T-helper 2 cell treated with Interferon-gamma antibody and Interleukin-4, amounts not matched to agents 5 μg/mL and 100 μg/mL, for 36 hours (primary cell): ENCODE results near the gene SLC6A3.
"Not testable (repeated sequence)": the region's sequence is repeated elsewhere in the genome, so short reads cannot be mapped to it uniquely, and the experiment has no call there.

Experiments used
- DNase-seq: peaks from one replicate; pipeline ENCODE4 v3.0.0; 2021; ENCODE audit warnings: low spot score
- H3K27ac Mint-ChIP-seq: one replicate; pipeline ENCODE4 v1.8.0; 2021; ENCODE audit warnings: mild to moderate bottlenecking, mixed read lengths
- H3K27me3 Mint-ChIP-seq: one replicate; pipeline ENCODE4 v1.8.0; 2021; ENCODE audit warnings: low read depth, mixed read lengths
- H3K36me3 Mint-ChIP-seq: one replicate; pipeline ENCODE4 v1.8.0; 2021; ENCODE audit warnings: low read depth, mixed read lengths
- H3K4me1 Mint-ChIP-seq: one replicate; pipeline ENCODE4 v1.8.0; 2021; ENCODE audit warnings: low read depth, mixed read lengths
- H3K4me3 Mint-ChIP-seq: one replicate; pipeline ENCODE4 v1.8.0; 2022; ENCODE audit warnings: mild to moderate bottlenecking, moderate library complexity, mixed read lengths
- H3K9me3 Mint-ChIP-seq: one replicate; pipeline ENCODE4 v1.8.0; 2021; ENCODE audit warnings: mixed read lengths

SLC6A3 gene

GRCh38 chr5:1436036-1436435 is 9.2 kb downstream of the SLC6A3 start:
- Mint-ChIP-seq H3K27ac (no peak overlapping the region), H3K27me3 (peaks cover 4% of the 10 kb centered on the region), H3K9me3 (peaks cover 14% of the 10 kb centered on the region), H3K4me3 (no peak overlapping the region), H3K36me3 (no peaks in the 10 kb centered on the region), H3K4me1 (no peaks in the 10 kb centered on the region)
- no peak for DNase-seq

DNA sequence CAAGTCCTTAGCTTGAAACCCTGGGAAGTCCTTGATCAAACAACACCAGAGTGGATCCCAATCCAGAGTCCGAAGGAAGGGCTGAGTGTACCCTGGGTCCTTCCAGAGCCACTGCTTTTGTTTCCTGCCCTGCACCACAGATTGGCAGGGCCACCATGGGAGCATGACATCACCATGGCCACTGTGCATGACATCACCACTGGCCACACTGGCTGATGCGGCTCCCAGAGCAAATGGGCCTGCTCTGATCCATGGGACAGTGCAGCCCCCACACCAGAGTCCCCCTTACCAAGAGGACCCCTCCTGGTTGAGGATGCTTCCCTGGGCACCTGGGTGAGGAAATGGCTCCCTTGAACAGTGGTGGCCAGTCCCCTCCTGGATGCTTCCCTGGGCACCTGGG is 9.9 kb downstream of the SLC6A3 start:
- H3K27ac Mint-ChIP-seq: no peak overlapping the region
- no peaks in the 10 kb centered on the region for H3K4me1 Mint-ChIP-seq
- DNase-seq: no peak
- peaks cover 18% of the 10 kb centered on the region for H3K9me3 Mint-ChIP-seq
- no peaks in the 10 kb centered on the region for H3K36me3 Mint-ChIP-seq
- H3K27me3 Mint-ChIP-seq: peaks cover 4% of the 10 kb centered on the region
- no peak overlapping the region for H3K4me3 Mint-ChIP-seq

DNA sequence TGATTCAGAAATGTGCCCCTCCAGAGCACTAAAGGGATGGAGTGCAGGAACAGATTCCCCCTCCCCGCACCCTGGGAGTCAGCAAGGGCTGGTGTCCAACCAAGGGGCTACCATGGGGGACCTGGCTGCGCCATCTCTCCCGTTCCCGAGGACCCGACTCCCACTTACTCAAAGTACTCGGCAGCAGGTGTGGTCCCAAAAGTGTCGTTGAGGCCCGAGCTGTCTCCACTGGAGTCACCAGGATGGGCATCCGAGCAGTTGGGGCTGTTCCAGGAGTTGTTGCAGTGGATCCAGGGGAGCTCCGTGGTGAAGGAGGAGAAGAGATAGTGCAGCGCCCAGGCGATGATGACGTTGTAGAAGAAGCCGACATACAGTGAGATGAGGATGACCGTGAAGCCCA is 12.9 kb downstream of the SLC6A3 start:
- Mint-ChIP-seq H3K4me3 (no peak overlapping the region), H3K36me3 (peaks cover 2% of the 10 kb centered on the region), H3K27me3 (no peaks in the 10 kb centered on the region), H3K9me3 (peaks cover 45% of the 10 kb centered on the region), H3K4me1 (no peaks in the 10 kb centered on the region), H3K27ac (no peak overlapping the region)
- DNase-seq: no peak

DNA sequence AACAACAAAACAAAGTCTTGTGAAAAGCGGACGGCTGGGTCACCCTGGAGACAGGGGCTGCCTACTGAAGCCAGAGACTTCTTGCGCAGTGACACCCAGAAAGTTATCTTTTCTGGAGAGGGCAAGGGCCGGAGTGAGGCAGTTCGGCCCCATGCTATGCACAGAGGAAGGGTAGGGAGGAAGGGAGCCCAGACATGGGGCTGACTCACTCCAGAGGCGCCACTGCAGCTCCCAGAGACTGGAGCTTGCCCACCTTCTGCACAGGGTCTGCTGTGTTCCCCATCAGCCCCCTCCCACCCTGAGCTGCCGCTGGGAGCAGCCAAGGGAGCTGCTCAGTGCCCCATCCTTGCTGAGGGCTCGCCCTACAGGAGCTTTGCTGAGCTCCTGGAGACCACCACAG is 13.3 kb downstream of the SLC6A3 start:
- no peak for DNase-seq
- Mint-ChIP-seq H3K27ac (no peak overlapping the region), H3K4me3 (no peak overlapping the region), H3K4me1 (no peaks in the 10 kb centered on the region), H3K9me3 (peaks cover 49% of the 10 kb centered on the region), H3K36me3 (peaks cover 4% of the 10 kb centered on the region), H3K27me3 (no peaks in the 10 kb centered on the region)

- Mint-ChIP-seq H3K9me3 (peaks cover 56% of the 10 kb centered on the region), H3K4me3 (no peak overlapping the region), H3K27me3 (no peaks in the 10 kb centered on the region), H3K27ac (no peak overlapping the region), H3K4me1 (no peaks in the 10 kb centered on the region), H3K36me3 (peaks cover 4% of the 10 kb centered on the region)
- no peak for DNase-seq
These were observed 14.0 kb downstream of the SLC6A3 start for GRCh38 chr5:1431021-1431811.

DNA sequence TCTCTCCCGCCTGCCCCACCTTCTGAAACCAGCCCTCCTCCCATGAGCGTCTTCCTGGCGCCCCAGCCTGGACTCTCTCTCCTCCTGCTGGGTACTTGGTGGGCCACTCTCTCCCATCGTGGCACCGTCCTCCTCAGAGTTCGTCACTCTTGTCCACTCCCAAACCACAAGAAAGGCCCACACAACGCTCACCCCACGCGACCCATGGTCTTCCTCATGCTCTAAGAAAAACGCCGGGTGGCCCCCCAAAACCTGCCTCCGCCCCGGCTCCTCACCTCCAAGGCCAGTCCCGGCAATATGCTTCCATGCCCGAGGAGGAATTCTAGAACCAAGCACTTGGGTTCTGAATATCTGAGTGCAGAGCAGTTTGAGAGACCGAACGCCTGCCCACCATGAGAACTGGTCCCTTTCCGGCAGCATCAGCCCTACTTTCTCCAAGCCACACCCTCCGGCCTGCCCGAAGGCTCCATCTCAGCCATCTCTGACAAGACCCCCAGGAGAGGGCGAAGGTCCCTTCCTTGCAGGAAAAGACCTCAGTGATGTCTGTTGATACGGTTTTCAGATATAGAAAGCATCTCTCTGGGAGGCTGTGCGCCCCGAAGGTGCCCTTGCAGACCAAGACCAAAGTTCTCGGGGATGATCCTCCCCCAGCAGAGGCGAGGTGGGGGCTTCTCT is 15.0 kb downstream of the SLC6A3 start:
- no peak for DNase-seq
- Mint-ChIP-seq H3K27me3 (no peaks in the 10 kb centered on the region), H3K27ac (no peak overlapping the region), H3K9me3 (peaks cover 65% of the 10 kb centered on the region), H3K36me3 (peaks cover 4% of the 10 kb centered on the region), H3K4me3 (no peak overlapping the region), H3K4me1 (no peaks in the 10 kb centered on the region)

- Mint-ChIP-seq H3K9me3 (peaks cover 68% of the 10 kb centered on the region), H3K4me3 (no peak overlapping the region), H3K36me3 (peaks cover 4% of the 10 kb centered on the region), H3K4me1 (no peaks in the 10 kb centered on the region), H3K27ac (no peak overlapping the region), H3K27me3 (no peaks in the 10 kb centered on the region)
- DNase-seq: no peak
These were observed 15.7 kb downstream of the SLC6A3 start for GRCh38 chr5:1429496-1429895.

DNA sequence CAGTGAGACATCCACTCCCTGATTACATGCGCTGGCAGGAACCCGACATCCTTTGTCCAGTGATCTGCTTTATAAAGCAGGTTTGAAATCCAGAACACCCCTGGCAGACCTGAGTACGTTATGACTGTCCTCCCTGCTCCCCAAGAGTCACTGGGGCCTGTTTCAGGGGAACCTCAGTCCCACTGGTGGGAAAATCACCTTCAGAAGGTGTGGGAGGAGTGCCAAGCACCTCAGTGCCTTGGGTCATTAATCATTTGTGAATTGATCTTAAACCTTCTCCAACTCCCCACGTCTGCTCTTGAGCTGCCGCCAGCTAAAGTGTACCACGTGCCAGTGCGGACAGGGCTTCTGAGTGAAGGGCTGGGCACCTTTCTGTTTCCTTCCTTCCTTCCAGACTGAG is 16.2 kb downstream of the SLC6A3 start:
- no peaks in the 10 kb centered on the region for H3K4me1 Mint-ChIP-seq
- H3K27me3 Mint-ChIP-seq: no peaks in the 10 kb centered on the region
- peaks cover 68% of the 10 kb centered on the region for H3K9me3 Mint-ChIP-seq
- no peak overlapping the region for H3K27ac Mint-ChIP-seq
- DNase-seq: no peak
- H3K4me3 Mint-ChIP-seq: no peak overlapping the region
- peaks cover 4% of the 10 kb centered on the region for H3K36me3 Mint-ChIP-seq

- Mint-ChIP-seq H3K27ac (no peak overlapping the region), H3K9me3 (peaks cover 60% of the 10 kb centered on the region), H3K36me3 (peaks cover 4% of the 10 kb centered on the region), H3K27me3 (no peaks in the 10 kb centered on the region), H3K4me1 (no peaks in the 10 kb centered on the region), H3K4me3 (no peak overlapping the region)
- DNase-seq: no peak
These were observed 17.1 kb downstream of the SLC6A3 start for GRCh38 chr5:1428107-1428506.

DNA sequence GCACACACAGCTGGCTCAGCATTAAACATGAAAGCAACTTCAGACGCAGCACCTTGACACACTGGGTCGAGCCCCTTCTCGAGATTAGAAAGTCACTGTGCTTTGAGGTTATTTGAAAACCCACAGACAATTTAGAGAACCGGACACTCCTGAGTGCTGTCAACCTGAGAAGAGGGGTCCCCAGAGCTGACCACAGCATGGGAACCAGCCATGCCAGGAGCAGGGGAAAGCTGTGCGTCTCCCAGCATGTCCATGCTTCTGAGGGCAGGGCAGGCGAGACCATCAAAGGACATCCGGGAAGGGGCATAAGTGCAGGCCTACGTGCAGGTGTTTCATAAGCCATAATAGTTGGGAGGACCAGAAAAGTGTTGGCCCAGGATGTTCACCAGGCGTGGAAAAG is 20.5 kb downstream of the SLC6A3 start:
- peaks cover 4% of the 10 kb centered on the region for H3K36me3 Mint-ChIP-seq
- no peak for DNase-seq
- H3K9me3 Mint-ChIP-seq: peaks cover 47% of the 10 kb centered on the region
- no peaks in the 10 kb centered on the region for H3K4me1 Mint-ChIP-seq
- no peak overlapping the region for H3K27ac Mint-ChIP-seq
- H3K27me3 Mint-ChIP-seq: no peaks in the 10 kb centered on the region
- H3K4me3 Mint-ChIP-seq: no peak overlapping the region

- H3K36me3 Mint-ChIP-seq: peaks cover 4% of the 10 kb centered on the region
- no peak overlapping the region for H3K27ac Mint-ChIP-seq
- no peak for DNase-seq
- H3K9me3 Mint-ChIP-seq: peaks cover 40% of the 10 kb centered on the region
- no peaks in the 10 kb centered on the region for H3K4me1 Mint-ChIP-seq
- no peak overlapping the region for H3K4me3 Mint-ChIP-seq
- H3K27me3 Mint-ChIP-seq: no peaks in the 10 kb centered on the region
These were observed 21.2 kb downstream of the SLC6A3 start for GRCh38 chr5:1423901-1424603.

- H3K36me3 Mint-ChIP-seq, H3K27me3 Mint-ChIP-seq, H3K27ac Mint-ChIP-seq, H3K4me1 Mint-ChIP-seq, DNase-seq, H3K4me3 Mint-ChIP-seq: not testable (repeated sequence)
- peaks cover 25% of the 10 kb centered on the region for H3K9me3 Mint-ChIP-seq
These were observed 22.7 kb downstream of the SLC6A3 start for GRCh38 chr5:1422522-1422921.

- Mint-ChIP-seq H3K27me3 (no peaks in the 10 kb centered on the region), H3K4me1 (no peaks in the 10 kb centered on the region), H3K4me3 (no peak overlapping the region), H3K9me3 (peaks cover 17% of the 10 kb centered on the region), H3K27ac (no peak overlapping the region), H3K36me3 (no peaks in the 10 kb centered on the region)
- no peak for DNase-seq
These were observed 23.5 kb downstream of the SLC6A3 start for GRCh38 chr5:1421521-1422341.
